IPS-NIHi7 (cell line): ENCODE measurements around the gene DLG5.
"Not testable (repeated sequence)": the region's sequence is repeated elsewhere in the genome, so short reads cannot be mapped to it uniquely, and the experiment has no call there.

Experiments
- DNase-seq: peaks from one replicate; pipeline ENCODE4 v3.0.0; 2012; ENCODE audit warnings: mixed read lengths; ENCODE audit errors: extremely low spot score

Gene DLG5

GRCh38 chr10:77768039-77768438, 158.5 kb downstream of the DLG5 start:
- DNase-seq: no peak

GRCh38 chr10:77763453-77764430, 162.8 kb downstream of the DLG5 start:
- DNase-seq: peak; percentile 34

GRCh38 chr10:77758406-77758805, 168.1 kb downstream of the DLG5 start:
- not testable (repeated sequence) for DNase-seq

GRCh38 chr10:77756319-77757232, 170.0 kb downstream of the DLG5 start:
- DNase-seq: peak; percentile 92

GRCh38 chr10:77746047-77746707, 180.4 kb downstream of the DLG5 start:
- DNase-seq: no peak

GRCh38 chr10:77744245-77744644, 182.3 kb downstream of the DLG5 start:
- DNase-seq: no peak

GRCh38 chr10:77742172-77742571, 184.4 kb downstream of the DLG5 start:
- DNase-seq: no peak

GRCh38 chr10:77741746-77742145, 184.8 kb downstream of the DLG5 start:
- no peak for DNase-seq
